ENCODE results near the gene XPNPEP2. TPM values are rescaled to one million over a fixed set of nuclear protein-coding genes. Genes with fewer than 3 reads are reported as not detected.

Gene XPNPEP2
- total and polyA plus RNA-seq, 9 of the 15 experiments (the other 6 are each of a cell fraction or from before 2014, with no cell fraction given), result 0.03 to 0.19 (median 0.09) TPM; not detected in 5

DNA sequence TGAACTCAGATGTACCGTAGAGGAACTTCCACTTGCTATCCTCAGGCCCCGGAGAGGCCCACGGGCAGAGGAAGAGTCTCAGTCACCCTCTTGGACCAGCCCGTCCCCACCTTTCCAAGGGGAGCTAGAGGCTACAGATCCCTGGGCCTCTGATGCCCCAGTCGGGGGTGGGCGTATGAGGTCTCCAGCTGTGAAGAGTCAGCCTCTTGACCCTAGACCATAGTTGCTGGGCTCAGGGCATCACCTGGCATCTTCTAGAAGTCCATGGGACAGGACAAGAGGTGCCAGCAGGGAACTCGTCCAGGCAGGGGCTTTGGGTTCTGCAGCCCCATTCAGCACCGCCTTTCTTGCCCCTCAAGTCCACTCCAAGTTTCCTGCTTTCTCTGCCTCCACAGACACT, 52.6 kb downstream of the XPNPEP2 start:
- BruUV-seq (replicated peaks), result no TSS peak
- intact Hi-C loops (cut with micrococcal nuclease) (no loop called here), in situ Hi-C loops (cut with MboI) (no loop called here)
- no peak overlapping the region for H3K4me3 ChIP-seq
- POLR2A ChIA-PET, result no interaction called here
- no peaks in the 10 kb centered on the region for H4K20me1 ChIP-seq (replicated peaks; ENCODE audit: control insufficient read depth, insufficient read depth, low read length)
- H3K79me2 ChIP-seq (ENCODE audit: control insufficient read depth, insufficient read depth, low read length), result no peaks in the 10 kb centered on the region
- FAIRE-seq (no peak), ATAC-seq (no peak), DNase-seq (ENCODE audit: extremely low read depth in 1 of 4, low spot score in 3 of 4) (no peak)
- no peaks in the 10 kb centered on the region for H3K27me3 ChIP-seq (ENCODE audit: control insufficient read depth in 2 of 2, insufficient read depth in 2 of 2, low read length in 2 of 2)
- H3K27ac ChIP-seq (ENCODE audit: extremely low read depth, low read depth, low read length), result no peak overlapping the region
- H3K4me2 ChIP-seq (ENCODE audit: insufficient read depth, low read length), result no peak overlapping the region
- CTCF ChIA-PET (ENCODE audit: low intra/inter-chr PET ratio), result no interaction called here
- 45% methylated on average over 5 of the region's 8 CpGs for WGBS (ENCODE audit: insufficient coverage, low coverage, missing lambda C conversion rate)
- H3K9ac ChIP-seq (ENCODE audit: insufficient read depth in 1 of 2, low read depth in 2 of 2, low read length in 2 of 2), result 0 out of 4 replicates have a peak overlapping the region, but pooled peaks of 1 of the 2 experiments have one; percentile 9
- H2AFZ ChIP-seq (ENCODE audit: low read depth, low read length), result no peak overlapping the region
- TF ChIP-seq, protein P1, sequence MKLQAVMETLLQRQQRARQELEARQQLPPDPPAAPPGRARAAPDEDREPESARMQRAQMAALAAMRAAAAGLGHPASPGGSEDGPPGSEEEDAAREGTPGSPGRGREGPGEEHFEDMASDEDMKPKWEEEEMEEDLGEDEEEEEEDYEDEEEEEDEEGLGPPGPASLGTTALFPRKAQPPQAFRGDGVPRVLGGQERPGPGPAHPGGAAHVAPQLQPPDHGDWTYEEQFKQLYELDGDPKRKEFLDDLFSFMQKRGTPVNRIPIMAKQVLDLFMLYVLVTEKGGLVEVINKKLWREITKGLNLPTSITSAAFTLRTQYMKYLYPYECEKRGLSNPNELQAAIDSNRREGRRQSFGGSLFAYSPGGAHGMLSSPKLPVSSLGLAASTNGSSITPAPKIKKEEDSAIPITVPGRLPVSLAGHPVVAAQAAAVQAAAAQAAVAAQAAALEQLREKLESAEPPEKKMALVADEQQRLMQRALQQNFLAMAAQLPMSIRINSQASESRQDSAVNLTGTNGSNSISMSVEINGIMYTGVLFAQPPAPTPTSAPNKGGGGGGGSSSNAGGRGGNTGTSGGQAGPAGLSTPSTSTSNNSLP (IDR thresholded peaks at IDR 0.05; ENCODE audit: borderline replicate concordance, low read depth, low read length), result no peak
- TF ChIP-seq GABPA (tag; conservative IDR thresholded peaks at IDR 0.05; ENCODE audit: low read depth), result no peak
- TF ChIP-seq SAFB2 (IDR thresholded peaks at IDR 0.05; ENCODE audit: borderline replicate concordance, low read depth, low read length, severe bottlenecking), result no peak
- TF ChIP-seq ZNF41 (CRISPR knock-in tag; conservative IDR thresholded peaks at IDR 0.05), result no peak
- TF ChIP-seq, protein P2, sequence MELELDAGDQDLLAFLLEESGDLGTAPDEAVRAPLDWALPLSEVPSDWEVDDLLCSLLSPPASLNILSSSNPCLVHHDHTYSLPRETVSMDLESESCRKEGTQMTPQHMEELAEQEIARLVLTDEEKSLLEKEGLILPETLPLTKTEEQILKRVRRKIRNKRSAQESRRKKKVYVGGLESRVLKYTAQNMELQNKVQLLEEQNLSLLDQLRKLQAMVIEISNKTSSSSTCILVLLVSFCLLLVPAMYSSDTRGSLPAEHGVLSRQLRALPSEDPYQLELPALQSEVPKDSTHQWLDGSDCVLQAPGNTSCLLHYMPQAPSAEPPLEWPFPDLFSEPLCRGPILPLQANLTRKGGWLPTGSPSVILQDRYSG (tag; conservative IDR thresholded peaks at IDR 0.05; ENCODE audit: low read depth), result no peak
- no peak for TF ChIP-seq ZNF274 (IDR thresholded peaks at IDR 0.05; ENCODE audit: borderline replicate concordance, low read depth, low read length)
- TF ChIP-seq WHSC1 (IDR thresholded peaks at IDR 0.05; ENCODE audit: low read length), result no peak
- no peak for TF ChIP-seq RBM14 (IDR thresholded peaks at IDR 0.05; ENCODE audit: borderline replicate concordance, insufficient read depth, low read depth, low read length)
- TF ChIP-seq, protein P3, sequence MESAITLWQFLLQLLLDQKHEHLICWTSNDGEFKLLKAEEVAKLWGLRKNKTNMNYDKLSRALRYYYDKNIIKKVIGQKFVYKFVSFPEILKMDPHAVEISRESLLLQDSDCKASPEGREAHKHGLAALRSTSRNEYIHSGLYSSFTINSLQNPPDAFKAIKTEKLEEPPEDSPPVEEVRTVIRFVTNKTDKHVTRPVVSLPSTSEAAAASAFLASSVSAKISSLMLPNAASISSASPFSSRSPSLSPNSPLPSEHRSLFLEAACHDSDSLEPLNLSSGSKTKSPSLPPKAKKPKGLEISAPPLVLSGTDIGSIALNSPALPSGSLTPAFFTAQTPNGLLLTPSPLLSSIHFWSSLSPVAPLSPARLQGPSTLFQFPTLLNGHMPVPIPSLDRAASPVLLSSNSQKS (CRISPR knock-in tag; IDR thresholded peaks at IDR 0.05), result no peak
- H3K9me3 ChIP-seq (replicated peaks; ENCODE audit: control insufficient read depth, insufficient read depth, low read depth, low read length), result no peaks in the 10 kb centered on the region
- peaks cover 3 to 9% of the 10 kb centered on the region in 2 experiments; a peak in 4 of 5 replicates for H3K4me1 ChIP-seq (replicated peaks in 1 of 2; ENCODE audit: control insufficient read depth in 2 of 2, insufficient read depth in 2 of 2, low read length in 2 of 2)
- H3K9me1 ChIP-seq (ENCODE audit: control insufficient read depth, insufficient read depth, low read length), result no peaks in the 10 kb centered on the region
- H3K36me3 ChIP-seq (ENCODE audit: control insufficient read depth, insufficient read depth, low read length), result no peaks in the 10 kb centered on the region

All from K562 (cell line).